Mucosa of descending colon (tissue), 3 donors: ENCODE data around the gene PBX1. TPM values are rescaled to one million over a fixed set of nuclear protein-coding genes. Genes with fewer than 3 reads are reported as not detected.

Source experiments
- ATAC-seq: fragments of 200-7000 bp; cut with Tn5 transposase; one replicate; pipeline ENCODE4 v1.9.1; 2020; ENCODE audit warnings: mild to moderate bottlenecking, moderate library complexity
- DNase-seq, 3 donors: peaks; one replicate each; pipeline ENCODE4 v3.0.0-alpha.2; 2020
- H3K36me3 ChIP-seq: fragments of 200-600 bp; one replicate; pipeline ENCODE4 v1.8.0; 2021; ENCODE audit warnings: low read depth, mild to moderate bottlenecking
- H3K4me1 ChIP-seq: fragments of 200-600 bp; one replicate; pipeline ENCODE4 v1.8.0; 2021; ENCODE audit warnings: low read depth, mild to moderate bottlenecking
- H3K4me3 ChIP-seq: fragments of 200-600 bp; one replicate; pipeline ENCODE4 v1.8.0; 2021; ENCODE audit warnings: mild to moderate bottlenecking
- H3K9me3 ChIP-seq: fragments of 200-600 bp; one replicate; pipeline ENCODE4 v1.8.0; 2021; ENCODE audit warnings: mild to moderate bottlenecking
- CTCF ChIP-seq: fragments of 200-600 bp; IDR thresholded peaks from one replicate; pipeline ENCODE4 v1.8.0; 2022; ENCODE audit warnings: antibody characterized with exemption, mild to moderate bottlenecking
- intact Hi-C, 2 donors: fragments of 100-400 bp; cut with DNase I in 1 of 2; cut with micrococcal nuclease in 1 of 2; formaldehyde crosslinking; loops; one replicate each; pipeline versions ENCODE4 v1.11.0 to v1.11.1; 2022; cut with DNase I, micrococcal nuclease
- total RNA-seq, 3 donors: library from RNA; stranded (reverse); fragmentation: NEBNext Ultra II Directional in 2 of 3; extraction: Animal tissue kit (Norgen Biotek cat#: 25700) in 2 of 3; gene quantifications; one replicate each; pipeline versions ENCODE4 v1.2.1 to v1.2.4, GENCODE V29; 2021 to 2023
- donor health status: DM: no; HTN: no; CAD: no; lungs with moderate emphysema.
- donor health status: DM: no; HTN: no; CAD: no.
- donor health status: DM: no; HTN: yes; CAD: no.

Gene PBX1
- total RNA-seq, 3 donors from 2014 or later, result 52.6 to 182 (median 82.8) TPM

GRCh38 chr1:164781972-164782371 lies 223.0 kb downstream of the PBX1 start:
- Histone ChIP-seq H3K4me3 (no peak overlapping the region), H3K4me1 (peaks cover under 1% of the 10 kb centered on the region), H3K36me3 (no peaks in the 10 kb centered on the region), H3K9me3 (no peaks in the 10 kb centered on the region)
- no peak for TF ChIP-seq CTCF
- ATAC-seq (no peak), DNase-seq (no peak)
- intact Hi-C loops, result loop anchor here (10.0 kb wide), 3 partner anchors 157 to 347 kb away; no protein-coding TSS in a partner anchor

- H3K4me1 ChIP-seq, result peaks cover 3% of the 10 kb centered on the region
- intact Hi-C loops, result loop anchor here (10.0 kb wide), 3 partner anchors 159 to 349 kb away; no protein-coding TSS in a partner anchor
Observed at GRCh38 chr1:164783778-164784555, 225.0 kb downstream of the PBX1 start.

GRCh38 chr1:164784960-164785359 lies 226.0 kb downstream of the PBX1 start:
- H3K4me1 ChIP-seq, result peaks cover 3% of the 10 kb centered on the region
- no peaks in the 10 kb centered on the region for H3K9me3 ChIP-seq
- ATAC-seq, result no peak
- intact Hi-C loops, result loop anchor here (10.0 kb wide), 3 partner anchors 160 to 350 kb away; no protein-coding TSS in a partner anchor
- DNase-seq, result no peak
- no peak overlapping the region for H3K4me3 ChIP-seq
- H3K36me3 ChIP-seq, result no peaks in the 10 kb centered on the region
- TF ChIP-seq CTCF, result no peak

More at GRCh38 chr1:164783778-164784555, 225.0 kb downstream of the PBX1 start:
- DNase-seq (no peak), ATAC-seq (no peak)
- no peak for TF ChIP-seq CTCF
- no peaks in the 10 kb centered on the region for H3K9me3 ChIP-seq
- H3K36me3 ChIP-seq, result no peaks in the 10 kb centered on the region
- no peak overlapping the region for H3K4me3 ChIP-seq

GRCh38 chr1:164785841-164786534 lies 227.0 kb downstream of the PBX1 start:
- ATAC-seq (peak; percentile 24), DNase-seq (no peak)
- Histone ChIP-seq H3K9me3 (no peaks in the 10 kb centered on the region), H3K4me1 (peaks cover 3% of the 10 kb centered on the region), H3K4me3 (no peak overlapping the region), H3K36me3 (no peaks in the 10 kb centered on the region)
- intact Hi-C loops, result loop anchor here (10.0 kb wide), 3 partner anchors 161 to 351 kb away; no protein-coding TSS in a partner anchor
- TF ChIP-seq CTCF, result no peak

- ATAC-seq (peak; percentile 97), DNase-seq (peak; percentile 70 to 87 (median 85))
- Histone ChIP-seq H3K4me1 (peaks cover 3% of the 10 kb centered on the region), H3K9me3 (no peaks in the 10 kb centered on the region), H3K36me3 (no peaks in the 10 kb centered on the region), H3K4me3 (no peak overlapping the region)
- intact Hi-C loops, result loop anchor here (10.0 kb wide), 3 partner anchors 162 to 352 kb away; no protein-coding TSS in a partner anchor
- peak; percentile 78 for TF ChIP-seq CTCF
Observed at GRCh38 chr1:164786980-164787833, 228.2 kb downstream of the PBX1 start.
